Measurements from ENCODE around the gene PGS1. TPM values are rescaled to one million over a fixed set of nuclear protein-coding genes. Genes with fewer than 3 reads are reported as not detected.

Gene PGS1
- total RNA-seq, 1 donor from 2014 or later, result 45.2 TPM

GRCh38 chr17:78430892-78431691 lies 52.6 kb downstream of the PGS1 start:
- Mint-ChIP-seq H3K4me3 (peak overlapping the region; percentile 64), H3K4me1 (peaks cover 14% of the 10 kb centered on the region), H3K36me3 (peaks cover 12% of the 10 kb centered on the region), H3K27me3 (ENCODE audit: insufficient read depth, low read depth) (peaks cover 9% of the 10 kb centered on the region), H3K9me3 (no peaks in the 10 kb centered on the region), H3K27ac (peak overlapping the region; percentile 83)
- Histone ChIP-seq H3K9ac (no peak overlapping the region), H2AFZ (replicated peaks) (no peak overlapping the region), H3K27me3 (no peaks in the 10 kb centered on the region), H3K27ac (no peak overlapping the region), H3K4me3 (no peak overlapping the region), H3K4me1 (peaks cover 9% of the 10 kb centered on the region), H3F3A (ENCODE audit: low read depth) (peaks cover 12% of the 10 kb centered on the region), H4K20me1 (ENCODE audit: low read depth) (no peaks in the 10 kb centered on the region), H3K9me3 (ENCODE audit: low read depth) (no peaks in the 10 kb centered on the region), H3K79me2 (ENCODE audit: low read depth) (no peaks in the 10 kb centered on the region), H3K4me2 (no peak overlapping the region), H3K36me3 (no peaks in the 10 kb centered on the region)
- DNase-seq (ENCODE audit: low spot score), result no peak
- TF ChIP-seq CTCF (IDR thresholded peaks at IDR 0.05) (no peak), EZH2phosphoT487 (IDR thresholded peaks at IDR 0.05) (no peak), EZH2 (IDR thresholded peaks at IDR 0.05) (no peak)

- H3K27ac Mint-ChIP-seq, result peak overlapping the region; percentile 83
- Histone ChIP-seq H3K79me2 (ENCODE audit: low read depth) (no peaks in the 10 kb centered on the region), H3K27me3 (no peaks in the 10 kb centered on the region), H3K4me2 (no peak overlapping the region), H3F3A (ENCODE audit: low read depth) (peaks cover 12% of the 10 kb centered on the region), H3K36me3 (no peaks in the 10 kb centered on the region), H3K4me1 (peaks cover 9% of the 10 kb centered on the region), H3K9me3 (ENCODE audit: low read depth) (no peaks in the 10 kb centered on the region), H3K27ac (no peak overlapping the region), H2AFZ (replicated peaks) (no peak overlapping the region), H3K9ac (no peak overlapping the region), H4K20me1 (ENCODE audit: low read depth) (no peaks in the 10 kb centered on the region), H3K4me3 (no peak overlapping the region)
- H3K4me3 Mint-ChIP-seq, result peak overlapping the region; percentile 64
- TF ChIP-seq EZH2phosphoT487 (IDR thresholded peaks at IDR 0.05) (no peak), CTCF (IDR thresholded peaks at IDR 0.05) (no peak), EZH2 (IDR thresholded peaks at IDR 0.05) (no peak)
- peaks cover 12% of the 10 kb centered on the region for H3K36me3 Mint-ChIP-seq
- H3K9me3 Mint-ChIP-seq, result no peaks in the 10 kb centered on the region
- H3K27me3 Mint-ChIP-seq (ENCODE audit: insufficient read depth, low read depth), result peaks cover 10% of the 10 kb centered on the region
- peaks cover 14% of the 10 kb centered on the region for H3K4me1 Mint-ChIP-seq
- no peak for DNase-seq (ENCODE audit: low spot score)
These were observed 53.2 kb downstream of the PGS1 start for GRCh38 chr17:78431692-78431958.

GRCh38 chr17:78432226-78433012 lies 54.0 kb downstream of the PGS1 start:
- Histone ChIP-seq H3K4me3 (no peak overlapping the region), H3K4me1 (peaks cover 9% of the 10 kb centered on the region), H3K9ac (no peak overlapping the region), H3K4me2 (no peak overlapping the region), H3K9me3 (ENCODE audit: low read depth) (no peaks in the 10 kb centered on the region), H3K36me3 (no peaks in the 10 kb centered on the region), H4K20me1 (ENCODE audit: low read depth) (no peaks in the 10 kb centered on the region), H3F3A (ENCODE audit: low read depth) (peaks cover 12% of the 10 kb centered on the region), H2AFZ (replicated peaks) (no peak overlapping the region), H3K27me3 (no peaks in the 10 kb centered on the region), H3K79me2 (ENCODE audit: low read depth) (no peaks in the 10 kb centered on the region), H3K27ac (no peak overlapping the region)
- peaks cover 2% of the 10 kb centered on the region for H3K9me3 Mint-ChIP-seq
- H3K36me3 Mint-ChIP-seq, result peaks cover 12% of the 10 kb centered on the region
- DNase-seq (ENCODE audit: low spot score), result no peak
- H3K4me3 Mint-ChIP-seq, result no peak overlapping the region
- peaks cover 14% of the 10 kb centered on the region for H3K4me1 Mint-ChIP-seq
- H3K27me3 Mint-ChIP-seq (ENCODE audit: insufficient read depth, low read depth), result peaks cover 12% of the 10 kb centered on the region
- no peak for TF ChIP-seq EZH2phosphoT487 (IDR thresholded peaks at IDR 0.05)
- TF ChIP-seq CTCF (IDR thresholded peaks at IDR 0.05), result no peak
- no peak for TF ChIP-seq EZH2 (IDR thresholded peaks at IDR 0.05)
- no peak overlapping the region for H3K27ac Mint-ChIP-seq
